Gastrocnemius medialis (tissue), 4 donors: Measurements from ENCODE around the gene ZNF526. TPM values are rescaled to one million over a fixed set of nuclear protein-coding genes. Genes with fewer than 3 reads are reported as not detected.

Experiments
- ATAC-seq, 2 donors: fragments of 150-250 bp; one replicate each; pipeline ENCODE4 v1.9.1; 2016
- DNase-seq, 2 donors: peaks; one replicate each; pipeline ENCODE4 v3.0.0-alpha.2; 2019
- H3K27ac ChIP-seq, 4 donors: fragments of 200-600 bp; sonication (generic); 1 replicate in 1 of 4; 2 replicates in 3 of 4; pipeline ENCODE4 v1.5.1; 2016 to 2018; ENCODE audit warnings: mild to moderate bottlenecking in 2 of 4, moderate library complexity in 1 of 4
- H3K27me3 ChIP-seq, 3 donors: fragments of 200-600 bp; sonication (generic) in 2 of 3; 1 replicate in 1 of 3; 2 replicates in 2 of 3; pipeline versions ENCODE4 v1.5.1 to v1.6.0; 2016 to 2019; ENCODE audit warnings: mild to moderate bottlenecking in 1 of 3, moderate library complexity in 1 of 3
- H3K36me3 ChIP-seq, 2 donors: fragments of 200-600 bp; sonication (generic) in 1 of 2; one replicate each; pipeline ENCODE4 v1.5.1; 2017 to 2018
- H3K4me1 ChIP-seq, 2 donors: fragments of 200-600 bp; sonication (generic) in 1 of 2; one replicate each; pipeline ENCODE4 v1.5.1; 2016 to 2017; ENCODE audit warnings: mild to moderate bottlenecking in 2 of 2
- H3K4me3 ChIP-seq, 4 donors: fragments of 200-600 bp; sonication (generic) in 3 of 4; 1 replicate in 1 of 4; 2 replicates in 3 of 4; pipeline ENCODE4 v1.5.1; 2016 to 2019; ENCODE audit warnings: mild to moderate bottlenecking in 2 of 4
- H3K9me3 ChIP-seq, 3 donors: fragments of 200-600 bp; sonication (generic) in 2 of 3; 1 replicate in 1 of 3; 2 replicates in 2 of 3; pipeline ENCODE4 v1.5.1; 2016 to 2019
- POLR2A ChIP-seq, 2 donors: fragments of 450-650 bp; IDR thresholded peaks; one replicate each; pipeline ENCODE4 v1.6.1; 2017; ENCODE audit warnings: antibody characterized with exemption in 2 of 2, mild to moderate bottlenecking in 2 of 2, moderate library complexity in 2 of 2
- in situ Hi-C, 4 donors: fragments of 200-750 bp; cut with MboI; loops; one replicate each; pipeline versions ENCODE4 v1.15.0 to v1.8.0; 2017; ENCODE audit warnings: low sequenced_read_pairs in 4 of 4
- intact Hi-C: fragments of 100-400 bp; cut with DNase I; formaldehyde crosslinking; loops from one replicate; pipeline ENCODE4 v1.15.1; 2023; ENCODE audit warnings: low total_unique reads
- total RNA-seq, 4 donors: library from RNA; depleted of rRNA; stranded (reverse); fragments of >200 nt; gene quantifications; one replicate each; pipeline versions ENCODE4 v1.1.0 to v1.2.3, GENCODE V29; 2016
- TF ChIP-seq, protein P1 (sequence below), 5 experiments: fragments of 450-650 bp in 3 of 5; fragments of 200-600 bp in 2 of 5; sonication (generic) in 2 of 5; IDR thresholded peaks in 4 of 5; conservative IDR thresholded peaks in 1 of 5; 1 replicate in 4 of 5; 2 replicates in 1 of 5; pipeline ENCODE4 v1.5.1; 2016 to 2019; ENCODE audit warnings: antibody characterized with exemption in 5 of 5, mild to moderate bottlenecking in 3 of 5, moderate library complexity in 3 of 5

ZNF526 gene
- total RNA-seq, 4 donors from 2014 or later: 3.3 to 5.8 (median 4.9) TPM

DNA sequence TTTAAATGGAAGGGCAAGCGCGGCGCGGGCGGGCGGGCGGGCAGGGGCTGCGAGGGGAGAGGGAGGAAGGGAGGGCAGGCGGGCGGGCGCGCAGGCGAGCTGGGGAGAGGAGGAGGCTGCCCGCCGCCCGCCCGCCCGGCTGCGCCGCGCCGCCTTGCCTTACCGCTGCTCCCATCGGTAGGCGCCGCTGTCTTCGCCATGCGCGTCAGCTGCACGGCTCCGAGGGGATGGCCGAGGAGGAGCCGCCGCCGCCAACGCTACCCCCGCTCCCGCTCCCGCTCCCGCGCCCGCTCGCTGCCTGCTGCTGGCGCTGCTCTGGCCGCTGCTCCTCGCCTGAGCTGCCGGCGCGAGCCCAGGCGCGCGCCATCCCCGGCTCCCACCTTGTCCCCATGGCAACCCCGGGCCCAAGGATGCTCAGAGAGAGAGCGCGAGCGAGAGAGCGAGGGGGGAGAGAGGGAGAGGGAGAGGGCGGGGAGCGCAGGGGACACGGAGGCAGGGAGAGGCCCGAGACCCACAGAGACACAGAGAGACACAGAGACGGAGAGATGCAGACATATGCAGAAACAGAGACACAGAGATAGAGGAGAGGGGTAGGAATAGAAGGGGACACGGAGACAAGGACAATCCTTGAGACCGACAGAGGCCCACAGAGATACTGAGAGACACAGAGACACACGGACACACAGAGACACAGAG, 43.0 kb upstream of the ZNF526 start:
- Histone ChIP-seq H3K4me1 (peaks cover 7 to 9% of the 10 kb centered on the region in 2 donors), H3K27me3 (peaks cover 63 to 81% (median 74%) of the 10 kb centered on the region in 3 donors), H3K36me3 (no peaks in the 10 kb centered on the region), H3K27ac (no peak overlapping the region), H3K4me3 (peak overlapping the region; percentile 45 to 59 (median 48)), H3K9me3 (no peaks in the 10 kb centered on the region)
- ATAC-seq (peak; percentile 45 to 46), DNase-seq (peak in 1 of 2 donors; percentile 13)
- TF ChIP-seq, protein P1, sequence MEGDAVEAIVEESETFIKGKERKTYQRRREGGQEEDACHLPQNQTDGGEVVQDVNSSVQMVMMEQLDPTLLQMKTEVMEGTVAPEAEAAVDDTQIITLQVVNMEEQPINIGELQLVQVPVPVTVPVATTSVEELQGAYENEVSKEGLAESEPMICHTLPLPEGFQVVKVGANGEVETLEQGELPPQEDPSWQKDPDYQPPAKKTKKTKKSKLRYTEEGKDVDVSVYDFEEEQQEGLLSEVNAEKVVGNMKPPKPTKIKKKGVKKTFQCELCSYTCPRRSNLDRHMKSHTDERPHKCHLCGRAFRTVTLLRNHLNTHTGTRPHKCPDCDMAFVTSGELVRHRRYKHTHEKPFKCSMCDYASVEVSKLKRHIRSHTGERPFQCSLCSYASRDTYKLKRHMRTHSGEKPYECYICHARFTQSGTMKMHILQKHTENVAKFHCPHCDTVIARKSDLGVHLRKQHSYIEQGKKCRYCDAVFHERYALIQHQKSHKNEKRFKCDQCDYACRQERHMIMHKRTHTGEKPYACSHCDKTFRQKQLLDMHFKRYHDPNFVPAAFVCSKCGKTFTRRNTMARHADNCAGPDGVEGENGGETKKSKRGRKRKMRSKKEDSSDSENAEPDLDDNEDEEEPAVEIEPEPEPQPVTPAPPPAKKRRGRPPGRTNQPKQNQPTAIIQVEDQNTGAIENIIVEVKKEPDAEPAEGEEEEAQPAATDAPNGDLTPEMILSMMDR (IDR thresholded peaks at IDR 0.05 in 4 of 5, conservative IDR thresholded peaks at IDR 0.05 in 1 of 5): peak in 1 of 5 experiments; percentile 29
- TF ChIP-seq POLR2A (IDR thresholded peaks at IDR 0.05): no peak
- in situ Hi-C loops (no loop called here), intact Hi-C loops (no loop called here)

DNA sequence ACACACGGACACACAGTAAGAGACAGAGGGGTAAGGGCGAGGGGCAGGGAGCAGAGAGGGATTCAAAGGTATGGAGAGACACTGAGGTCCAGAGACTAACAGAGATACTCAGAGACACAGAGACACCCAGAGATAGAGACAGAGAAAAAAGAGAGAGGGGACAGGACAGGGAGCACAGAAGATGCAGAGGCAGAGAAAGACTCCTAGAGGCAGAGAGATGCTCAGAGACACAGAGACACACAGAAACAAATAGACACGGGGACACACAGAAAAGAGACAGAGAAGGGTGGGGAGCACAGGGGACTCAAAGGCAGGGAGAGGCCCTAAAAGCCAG, 42.5 kb upstream of the ZNF526 start:
- DNase-seq (no peak), ATAC-seq (no peak)
- TF ChIP-seq POLR2A (IDR thresholded peaks at IDR 0.05): no peak
- TF ChIP-seq, protein P1 (IDR thresholded peaks at IDR 0.05 in 4 of 5, conservative IDR thresholded peaks at IDR 0.05 in 1 of 5): no peak
- in situ Hi-C loops (no loop called here), intact Hi-C loops (no loop called here)
- Histone ChIP-seq H3K9me3 (no peaks in the 10 kb centered on the region), H3K36me3 (no peaks in the 10 kb centered on the region), H3K27ac (no peak overlapping the region), H3K27me3 (peaks cover 61 to 81% (median 75%) of the 10 kb centered on the region in 3 donors), H3K4me1 (peaks cover 7 to 9% of the 10 kb centered on the region in 2 donors), H3K4me3 (no peak overlapping the region)

DNA sequence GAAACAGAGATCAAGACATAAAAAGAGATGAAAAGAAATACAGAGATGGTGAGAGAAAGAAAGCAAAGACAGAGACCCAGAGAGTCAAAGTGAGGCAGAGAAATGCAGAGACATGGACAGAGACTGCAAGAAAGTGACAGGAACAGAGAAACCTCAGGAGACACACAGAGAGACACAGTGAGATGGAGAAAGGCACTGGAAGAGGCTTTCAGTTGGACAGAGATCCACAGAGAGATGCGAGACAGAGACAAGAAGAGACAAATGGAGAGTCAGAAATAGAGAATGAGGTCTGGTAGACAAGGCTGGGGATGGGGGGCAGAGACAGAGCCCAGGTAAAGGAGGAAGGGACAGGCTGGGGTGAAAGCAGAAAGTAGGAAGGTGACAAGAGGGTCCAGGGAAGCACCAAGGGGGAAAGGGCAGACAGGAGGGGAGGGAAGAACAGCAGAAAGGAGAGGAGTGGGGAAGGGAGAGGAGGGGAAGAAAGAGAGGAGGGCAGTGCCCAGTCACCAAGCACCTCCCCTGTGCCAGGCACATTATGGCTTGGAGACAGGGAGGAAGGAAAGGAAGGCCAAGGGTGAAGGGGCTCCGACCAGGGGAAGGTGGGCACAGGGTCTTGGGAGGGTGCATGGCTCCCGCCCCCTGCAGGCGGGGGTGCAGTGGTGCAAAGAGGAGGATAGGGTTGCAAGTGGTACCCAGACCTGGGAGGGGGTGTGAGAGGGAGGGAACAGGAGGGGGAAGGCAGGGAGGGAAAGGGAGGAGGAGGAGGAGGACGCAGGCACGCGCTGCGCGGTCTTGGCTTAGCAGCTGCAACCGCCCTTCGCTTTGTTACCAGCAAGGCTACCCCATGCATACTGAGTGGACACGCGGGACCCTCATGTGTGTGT, 41.1 kb upstream of the ZNF526 start:
- no peak for TF ChIP-seq POLR2A (IDR thresholded peaks at IDR 0.05)
- TF ChIP-seq, protein P1 (IDR thresholded peaks at IDR 0.05 in 4 of 5, conservative IDR thresholded peaks at IDR 0.05 in 1 of 5): no peak
- Histone ChIP-seq H3K36me3 (no peaks in the 10 kb centered on the region), H3K27ac (no peak overlapping the region), H3K27me3 (peaks cover 59 to 71% (median 68%) of the 10 kb centered on the region in 3 donors), H3K4me1 (peaks cover 7 to 9% of the 10 kb centered on the region in 2 donors), H3K4me3 (no peak overlapping the region), H3K9me3 (no peaks in the 10 kb centered on the region)
- intact Hi-C loops (no loop called here), in situ Hi-C loops (no loop called here)
- ATAC-seq: no peak
- DNase-seq: no peak

DNA sequence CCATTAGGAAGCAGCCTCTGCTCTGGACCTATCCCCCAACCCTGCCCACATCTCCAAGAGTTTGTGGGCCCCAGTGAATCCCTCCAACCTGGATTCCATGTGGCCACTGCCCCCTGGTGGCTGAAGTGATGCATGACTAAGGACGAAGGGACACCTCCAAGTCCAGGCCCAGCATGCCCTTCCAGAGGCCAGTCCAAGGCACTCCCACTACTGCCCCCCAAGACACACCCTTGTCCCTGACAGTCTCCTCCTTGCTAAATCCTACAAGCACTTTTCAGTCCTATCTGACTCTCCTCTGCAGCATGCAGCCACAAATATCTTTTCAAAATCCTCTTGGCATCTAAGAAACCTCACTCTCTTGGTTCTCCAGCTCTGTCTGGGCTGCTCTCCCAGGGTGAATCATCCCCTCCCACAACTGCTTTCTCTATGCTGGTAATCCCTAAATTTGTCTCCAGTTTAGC, 35.7 kb upstream of the ZNF526 start:
- TF ChIP-seq POLR2A (IDR thresholded peaks at IDR 0.05): no peak
- TF ChIP-seq, protein P1 (IDR thresholded peaks at IDR 0.05 in 4 of 5, conservative IDR thresholded peaks at IDR 0.05 in 1 of 5): peak; percentile 55 to 81 (median 73)
- Histone ChIP-seq H3K9me3 (no peaks in the 10 kb centered on the region), H3K4me1 (no peaks in the 10 kb centered on the region), H3K36me3 (no peaks in the 10 kb centered on the region), H3K27me3 (peaks cover 19 to 26% (median 23%) of the 10 kb centered on the region in 3 donors), H3K4me3 (no peak overlapping the region), H3K27ac (no peak overlapping the region)
- peak; percentile 16 to 53 for DNase-seq
- intact Hi-C loops (loop anchor here (2.0 kb wide), 1 partner anchor 52 kb away; the partner anchor contains the start of gene POU2F2), in situ Hi-C loops (loop anchor here in 1 of 4 donors (10.0 kb wide), 1 partner anchor 50 kb away; the partner anchor contains the start of gene POU2F2)
- peak in 1 of 2 donors; percentile 33 for ATAC-seq
